ENCODE results near the gene RPA4. TPM values are rescaled to one million over a fixed set of nuclear protein-coding genes. Genes with fewer than 3 reads are reported as not detected.

RPA4 gene
- total RNA-seq, 1 donor, result 0.43 TPM

Other genes with a start within 250 kb of the RPA4 start
- 15.5 and 20.3 TPM in 2 replicates for gene DIAPH2, start 199.1 kb upstream of the RPA4 start, total RNA-seq

Data from fibroblast of villous mesenchyme (primary cell).